ENCODE results near the gene POLR2I. TPM values are rescaled to one million over a fixed set of nuclear protein-coding genes. Genes with fewer than 3 reads are reported as not detected.

The POLR2I gene
- polyA plus RNA-seq, 1 of the 3 experiments (the other 2 are of a cell fraction) = 140 TPM

- Histone ChIP-seq H2AFZ (ENCODE audit: low read depth) (peak within 1 kb of the TSS; percentile 61), H3K4me3 (ENCODE audit: low read depth in 2 of 2, low read length in 1 of 2) (peak within 1 kb of the TSS; percentile 80 to 90), H3K79me2 (ENCODE audit: insufficient read depth) (peaks cover 33% of the 10 kb centered on the region), H3K4me1 (ENCODE audit: control insufficient read depth in 1 of 2, insufficient read depth in 2 of 2, low read depth in 1 of 2, low read length in 1 of 2) (peaks cover 14% of the 10 kb centered on the region in 2 experiments; a peak in 3 of 4 replicates), H3K4me2 (peak within 1 kb of the TSS; percentile 89), H4K20me1 (ENCODE audit: insufficient read depth) (peaks cover 23% of the 10 kb centered on the region), H3F3A (replicated peaks; ENCODE audit: insufficient read depth) (peaks cover 19% of the 10 kb centered on the region), H3K9ac (peak within 1 kb of the TSS; percentile 97), H3K9me2 (no peaks in the 10 kb centered on the region), H3K27me3 (ENCODE audit: insufficient read depth) (no peaks in the 10 kb centered on the region), H3K27ac (ENCODE audit: low read depth in 2 of 2, low read length in 1 of 2) (peak within 1 kb of the TSS; percentile 87 to 93), H3K36me3 (replicated peaks in 1 of 2; ENCODE audit: control insufficient read depth in 1 of 2, insufficient read depth in 2 of 2, low read length in 1 of 2) (peaks cover 16 to 25% of the 10 kb centered on the region in 2 experiments), H3K9me3 (no peaks in the 10 kb centered on the region)
- DNase-seq = peak; percentile 98
- POLR2A ChIA-PET = interaction anchor here (1.2 to 1.5 kb wide), 3 partner anchors 12 to 24 kb away, joined by 3 to 5 read pairs (median 3); partner anchors contain the start of gene TBCB
- WGBS (ENCODE audit: low lambda C conversion rate) = 2% methylated on average over 28 of the region's 75 CpGs
- CTCF ChIA-PET = interaction anchor here (1.6 kb wide), 1 partner anchor 12 kb away, joined by 6 read pairs; no protein-coding TSS in a partner anchor
- TF ChIP-seq NRF1 (IDR thresholded peaks at IDR 0.05; ENCODE audit: low read depth, low read length) = peak; percentile 89
- TF ChIP-seq RFX5 (IDR thresholded peaks at IDR 0.05; ENCODE audit: low read length) = no peak
- TF ChIP-seq EZH2phosphoT487 (IDR thresholded peaks at IDR 0.05; ENCODE audit: borderline replicate concordance, low read depth) = no peak
- peak; percentile 53 for TF ChIP-seq MXI1 (IDR thresholded peaks at IDR 0.05; ENCODE audit: low read depth, low read length)
- TF ChIP-seq RXRA (IDR thresholded peaks at IDR 0.05; ENCODE audit: borderline replicate concordance, low read depth) = no peak
- peak; percentile 76; the same call in 1 of the 2 replicates for TF ChIP-seq FOSL2 (IDR thresholded peaks at IDR 0.05; ENCODE audit: borderline replicate concordance, low read depth)
- no peak for TF ChIP-seq TEAD4 (IDR thresholded peaks at IDR 0.05; ENCODE audit: borderline replicate concordance, insufficient read depth)
- no peak for TF ChIP-seq MEF2A (IDR thresholded peaks at IDR 0.05; ENCODE audit: borderline replicate concordance, low read depth)
- peak; percentile 77 for TF ChIP-seq POLR2AphosphoS5 (IDR thresholded peaks at IDR 0.05; ENCODE audit: low read depth, low read length)
- TF ChIP-seq IRF3 (IDR thresholded peaks at IDR 0.05; ENCODE audit: low read depth, low read length) = no peak
- 0 out of 2 replicates have a peak, but pooled peaks have one; percentile 13 for TF ChIP-seq YY1 (IDR thresholded peaks at IDR 0.05; ENCODE audit: low read depth)
- TF ChIP-seq GABPA (IDR thresholded peaks at IDR 0.05; ENCODE audit: low read depth) = 0 out of 2 replicates have a peak, but pooled peaks have one; percentile 18
- no peak for TF ChIP-seq ELF1 (IDR thresholded peaks at IDR 0.05)
- TF ChIP-seq, protein P1, sequence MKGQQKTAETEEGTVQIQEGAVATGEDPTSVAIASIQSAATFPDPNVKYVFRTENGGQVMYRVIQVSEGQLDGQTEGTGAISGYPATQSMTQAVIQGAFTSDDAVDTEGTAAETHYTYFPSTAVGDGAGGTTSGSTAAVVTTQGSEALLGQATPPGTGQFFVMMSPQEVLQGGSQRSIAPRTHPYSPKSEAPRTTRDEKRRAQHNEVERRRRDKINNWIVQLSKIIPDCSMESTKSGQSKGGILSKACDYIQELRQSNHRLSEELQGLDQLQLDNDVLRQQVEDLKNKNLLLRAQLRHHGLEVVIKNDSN (IDR thresholded peaks at IDR 0.05; ENCODE audit: borderline replicate concordance, low read depth) = no peak
- 0 out of 2 replicates have a peak, but pooled peaks have one; percentile 16 for TF ChIP-seq SIN3A (IDR thresholded peaks at IDR 0.05; ENCODE audit: borderline replicate concordance, low read depth, low read length)
- TF ChIP-seq SMC3 (IDR thresholded peaks at IDR 0.05; ENCODE audit: low read depth, low read length) = no peak
- TF ChIP-seq, protein P2, sequence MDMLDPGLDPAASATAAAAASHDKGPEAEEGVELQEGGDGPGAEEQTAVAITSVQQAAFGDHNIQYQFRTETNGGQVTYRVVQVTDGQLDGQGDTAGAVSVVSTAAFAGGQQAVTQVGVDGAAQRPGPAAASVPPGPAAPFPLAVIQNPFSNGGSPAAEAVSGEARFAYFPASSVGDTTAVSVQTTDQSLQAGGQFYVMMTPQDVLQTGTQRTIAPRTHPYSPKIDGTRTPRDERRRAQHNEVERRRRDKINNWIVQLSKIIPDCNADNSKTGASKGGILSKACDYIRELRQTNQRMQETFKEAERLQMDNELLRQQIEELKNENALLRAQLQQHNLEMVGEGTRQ (IDR thresholded peaks at IDR 0.05; ENCODE audit: borderline replicate concordance, low read depth, low read length) = no peak
- TF ChIP-seq RAD21 (IDR thresholded peaks at IDR 0.05; ENCODE audit: low read length) = no peak
- no peak for TF ChIP-seq NFIC (IDR thresholded peaks at IDR 0.05; ENCODE audit: borderline replicate concordance)
- TF ChIP-seq, protein P3, sequence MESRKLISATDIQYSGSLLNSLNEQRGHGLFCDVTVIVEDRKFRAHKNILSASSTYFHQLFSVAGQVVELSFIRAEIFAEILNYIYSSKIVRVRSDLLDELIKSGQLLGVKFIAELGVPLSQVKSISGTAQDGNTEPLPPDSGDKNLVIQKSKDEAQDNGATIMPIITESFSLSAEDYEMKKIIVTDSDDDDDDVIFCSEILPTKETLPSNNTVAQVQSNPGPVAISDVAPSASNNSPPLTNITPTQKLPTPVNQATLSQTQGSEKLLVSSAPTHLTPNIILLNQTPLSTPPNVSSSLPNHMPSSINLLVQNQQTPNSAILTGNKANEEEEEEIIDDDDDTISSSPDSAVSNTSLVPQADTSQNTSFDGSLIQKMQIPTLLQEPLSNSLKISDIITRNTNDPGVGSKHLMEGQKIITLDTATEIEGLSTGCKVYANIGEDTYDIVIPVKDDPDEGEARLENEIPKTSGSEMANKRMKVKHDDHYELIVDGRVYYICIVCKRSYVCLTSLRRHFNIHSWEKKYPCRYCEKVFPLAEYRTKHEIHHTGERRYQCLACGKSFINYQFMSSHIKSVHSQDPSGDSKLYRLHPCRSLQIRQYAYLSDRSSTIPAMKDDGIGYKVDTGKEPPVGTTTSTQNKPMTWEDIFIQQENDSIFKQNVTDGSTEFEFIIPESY (IDR thresholded peaks at IDR 0.05; ENCODE audit: borderline replicate concordance, low read depth) = peak; percentile 52; the same call in 1 of the 2 replicates
- peak in 1 of 2 experiments; percentile 11; a peak in 1 of 4 replicates for TF ChIP-seq EP300 (IDR thresholded peaks at IDR 0.05; ENCODE audit: borderline replicate concordance in 1 of 2, low read depth in 1 of 2, low read length in 1 of 2)
- peak; percentile 71 for TF ChIP-seq PBX3 (IDR thresholded peaks at IDR 0.05)
- TF ChIP-seq TCF12 (IDR thresholded peaks at IDR 0.05) = peak; percentile 14; the same call in 1 of the 2 replicates
- peak; percentile 92 for TF ChIP-seq TAF1 (IDR thresholded peaks at IDR 0.05; ENCODE audit: borderline replicate concordance, low read depth, low read length)
Observed at GRCh38 chr19:36139473-36140303, 25.0 kb upstream of the POLR2I start, which contains the start of gene CAPNS1. Gene CAPNS1, plus strand, starts transcription at chr19:36140066. Its CDS starts 946 bp downstream, at chr19:36141012.

All from SK-N-SH (cell line).